Panc1 (cell line): Measurements from ENCODE around the gene ALX4.

Source experiments
- POLR2AphosphoS5 ChIP-seq: IDR thresholded peaks from 2 replicates; pipeline ENCODE4 v1.6.1; 2012; ENCODE audit warnings: mild to moderate bottlenecking, low read depth, low read length, moderate library complexity
- SIN3A ChIP-seq: IDR thresholded peaks from 2 replicates; pipeline ENCODE4 v1.6.1; 2012; ENCODE audit warnings: low read depth, mild to moderate bottlenecking, low read length, moderate library complexity, borderline replicate concordance; ENCODE audit not compliant: insufficient read depth
- TF ChIP-seq, protein P1 (sequence below): fragments of 450-650 bp; IDR thresholded peaks from 2 replicates; pipeline ENCODE4 v1.5.1; 2017; ENCODE audit warnings: mild to moderate bottlenecking

DNA sequence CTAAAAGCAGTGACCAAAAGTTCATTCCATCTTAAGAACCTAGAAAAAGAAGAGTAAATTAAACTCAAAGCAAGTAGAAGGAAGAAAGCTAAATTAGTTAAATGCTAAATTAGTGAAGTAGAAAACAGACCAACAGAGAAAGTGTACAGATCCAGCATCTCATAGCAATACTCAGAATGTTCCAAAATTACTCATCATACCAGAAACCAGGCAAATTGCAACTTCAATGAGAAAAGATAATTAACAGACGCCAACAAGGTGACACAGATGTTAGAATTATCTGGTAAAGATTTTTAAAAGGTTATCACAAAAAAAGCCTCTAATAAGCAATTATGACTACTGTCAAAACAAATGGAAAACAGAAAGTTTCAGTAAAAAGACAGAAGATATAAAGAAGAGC, 96.8 kb downstream of the ALX4 start:
- TF ChIP-seq SIN3A (no peak), POLR2AphosphoS5 (no peak)
- TF ChIP-seq, protein P1, sequence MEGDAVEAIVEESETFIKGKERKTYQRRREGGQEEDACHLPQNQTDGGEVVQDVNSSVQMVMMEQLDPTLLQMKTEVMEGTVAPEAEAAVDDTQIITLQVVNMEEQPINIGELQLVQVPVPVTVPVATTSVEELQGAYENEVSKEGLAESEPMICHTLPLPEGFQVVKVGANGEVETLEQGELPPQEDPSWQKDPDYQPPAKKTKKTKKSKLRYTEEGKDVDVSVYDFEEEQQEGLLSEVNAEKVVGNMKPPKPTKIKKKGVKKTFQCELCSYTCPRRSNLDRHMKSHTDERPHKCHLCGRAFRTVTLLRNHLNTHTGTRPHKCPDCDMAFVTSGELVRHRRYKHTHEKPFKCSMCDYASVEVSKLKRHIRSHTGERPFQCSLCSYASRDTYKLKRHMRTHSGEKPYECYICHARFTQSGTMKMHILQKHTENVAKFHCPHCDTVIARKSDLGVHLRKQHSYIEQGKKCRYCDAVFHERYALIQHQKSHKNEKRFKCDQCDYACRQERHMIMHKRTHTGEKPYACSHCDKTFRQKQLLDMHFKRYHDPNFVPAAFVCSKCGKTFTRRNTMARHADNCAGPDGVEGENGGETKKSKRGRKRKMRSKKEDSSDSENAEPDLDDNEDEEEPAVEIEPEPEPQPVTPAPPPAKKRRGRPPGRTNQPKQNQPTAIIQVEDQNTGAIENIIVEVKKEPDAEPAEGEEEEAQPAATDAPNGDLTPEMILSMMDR, result no peak
